Activated CD8-positive, alpha-beta memory T cell treated with anti-CD3 and anti-CD28 coated beads, Interleukin-2, amount 50 U/mL, for 1 hour (primary cell): Measurements from ENCODE around the gene TRIM65.
"Not testable (repeated sequence)": the region's sequence is repeated elsewhere in the genome, so short reads cannot be mapped to it uniquely, and the experiment has no call there.

ENCODE experiments used
- DNase-seq: peaks from one replicate; pipeline ENCODE4 v3.0.0-alpha.2; 2020; ENCODE audit errors: extremely low read depth

Gene TRIM65

GRCh38 chr17:75897160-75898019, 639 bp upstream of the TRIM65 start:
- no peak for DNase-seq

- no peak for DNase-seq
Observed at GRCh38 chr17:75895370-75896155, 1.2 kb downstream of the TRIM65 start.

- DNase-seq, result no peak
Observed at GRCh38 chr17:75894049-75894733, 2.6 kb downstream of the TRIM65 start.

GRCh38 chr17:75893305-75894048, 3.3 kb downstream of the TRIM65 start:
- DNase-seq, result no peak

- no peak for DNase-seq
Observed at GRCh38 chr17:75892556-75893224, 4.1 kb downstream of the TRIM65 start.

- no peak for DNase-seq
Observed at GRCh38 chr17:75891605-75892555, 4.9 kb downstream of the TRIM65 start.

GRCh38 chr17:75891022-75891604, 5.6 kb downstream of the TRIM65 start:
- DNase-seq, result no peak

- no peak for DNase-seq
Observed at GRCh38 chr17:75889454-75889853, 7.3 kb downstream of the TRIM65 start.

- DNase-seq, result no peak
Observed at GRCh38 chr17:75888484-75888883, 8.3 kb downstream of the TRIM65 start.

GRCh38 chr17:75885860-75886259, 10.9 kb downstream of the TRIM65 start:
- not testable (repeated sequence) for DNase-seq

GRCh38 chr17:75885431-75885830, 11.3 kb downstream of the TRIM65 start:
- DNase-seq, result no peak

- DNase-seq, result no peak
Observed at GRCh38 chr17:75881678-75882454, 14.9 kb downstream of the TRIM65 start.

GRCh38 chr17:75880266-75880665, 16.5 kb downstream of the TRIM65 start:
- DNase-seq, result no peak

- DNase-seq, result no peak
Observed at GRCh38 chr17:75878174-75878998, 18.4 kb downstream of the TRIM65 start, which contains the start of gene TRIM47. TSS of gene TRIM47 (minus strand) at chr17:75878581. CDS start at chr17:75878548, 33 bp downstream.

GRCh38 chr17:75877752-75878173, 19.0 kb downstream of the TRIM65 start:
- DNase-seq, result no peak

- DNase-seq, result no peak
Observed at GRCh38 chr17:75876938-75877751, 19.6 kb downstream of the TRIM65 start.
